ENCODE measurements around the gene STAG1. TPM values are rescaled to one million over a fixed set of nuclear protein-coding genes. Genes with fewer than 3 reads are reported as not detected.

The STAG1 gene
- total RNA-seq, 1 experiment from 2014 or later = 34.6 TPM

- Histone ChIP-seq H2BK12ac (ENCODE audit: insufficient read length, low read depth, low read length) (no peak overlapping the region), H3K23me2 (ENCODE audit: insufficient read length, low read depth, low read length, poor library complexity, severe bottlenecking) (no peaks in the 10 kb centered on the region), H3K9me3 (ENCODE audit: control insufficient read depth, low read depth, low read length) (peaks cover 12% of the 10 kb centered on the region), H2BK5ac (ENCODE audit: insufficient read length, low read length) (no peak overlapping the region), H2BK20ac (ENCODE audit: low read depth, low read length, poor library complexity, severe bottlenecking) (no peak overlapping the region), H4K5ac (ENCODE audit: insufficient read length, low read depth, low read length) (no peak overlapping the region), H4K8ac (replicated peaks; ENCODE audit: insufficient read length, low read depth, low read length) (no peak overlapping the region), H2AK5ac (ENCODE audit: insufficient read length, low read length) (no peak overlapping the region), H3K79me2 (ENCODE audit: insufficient read depth, low read length) (no peaks in the 10 kb centered on the region), H3K56ac (ENCODE audit: insufficient read length, low read depth, low read length) (no peak overlapping the region), H4K20me1 (ENCODE audit: control insufficient read depth, insufficient read depth, insufficient read length) (no peaks in the 10 kb centered on the region), H3K79me1 (ENCODE audit: insufficient read depth, low read depth, low read length, poor library complexity, severe bottlenecking) (no peaks in the 10 kb centered on the region), H4K91ac (ENCODE audit: insufficient read length, low read depth, low read length) (no peak overlapping the region), H3T11ph (ENCODE audit: low read length) (no peak overlapping the region), H3K23ac (ENCODE audit: insufficient read length, low read depth, low read length) (no peak overlapping the region), H3K18ac (ENCODE audit: insufficient read length, low read depth, low read length) (no peak overlapping the region), H3K4ac (ENCODE audit: low read depth, low read length) (no peak overlapping the region), H3K4me2 (ENCODE audit: insufficient read depth, insufficient read length, low read length) (no peak overlapping the region), H3K9ac (ENCODE audit: extremely low read depth, insufficient read length, low read length) (no peak overlapping the region), H2BK120ac (ENCODE audit: low read depth, low read length, poor library complexity, severe bottlenecking) (no peak overlapping the region), H3K27me3 (ENCODE audit: insufficient read depth, low read length) (no peaks in the 10 kb centered on the region), H3K4me1 (ENCODE audit: insufficient read depth, low read length) (no peaks in the 10 kb centered on the region), H2AFZ (ENCODE audit: low read length) (no peak overlapping the region), H3K14ac (ENCODE audit: insufficient read depth, low read length) (no peak overlapping the region), H3K27ac (ENCODE audit: insufficient read length, low read depth, low read length) (no peak overlapping the region), H2BK15ac (ENCODE audit: low read depth, low read length) (no peak overlapping the region)
- peaks cover 48 to 63% (median 49%) of the 10 kb centered on the region in 3 experiments for H3K36me3 Mint-ChIP-seq (ENCODE audit: insufficient read depth in 1 of 3, low read depth in 3 of 3)
- WGBS (ENCODE audit: extremely low coverage, insufficient read length, low lambda C conversion rate) = no CpG with 5 or more reads among the region's 2 CpGs
- no peak overlapping the region for H3K4me3 Mint-ChIP-seq
- H3K27me3 Mint-ChIP-seq (ENCODE audit: low read depth) = no peaks in the 10 kb centered on the region
- H3K27ac Mint-ChIP-seq = no peak overlapping the region
- H3K4me1 Mint-ChIP-seq = no peaks in the 10 kb centered on the region
- no peak for DNase-seq
- peaks cover 39 to 43% of the 10 kb centered on the region in 2 experiments for H3K9me3 Mint-ChIP-seq
- no peak for TF ChIP-seq CTCF (conservative IDR thresholded peaks at IDR 0.05)
Measured at GRCh38 chr3:136456196-136456595, 296.0 kb downstream of the STAG1 start.

Data from H9 (cell line).